DMS 273 (cell line): ENCODE results near the gene HSPA12B.

Experiments
- DNase-seq: peaks from one replicate; lab custom pipeline; 2025; ENCODE audit not compliant: unreplicated experiment; lab: John Stamatoyannopoulos, UW

The HSPA12B gene

DNA sequence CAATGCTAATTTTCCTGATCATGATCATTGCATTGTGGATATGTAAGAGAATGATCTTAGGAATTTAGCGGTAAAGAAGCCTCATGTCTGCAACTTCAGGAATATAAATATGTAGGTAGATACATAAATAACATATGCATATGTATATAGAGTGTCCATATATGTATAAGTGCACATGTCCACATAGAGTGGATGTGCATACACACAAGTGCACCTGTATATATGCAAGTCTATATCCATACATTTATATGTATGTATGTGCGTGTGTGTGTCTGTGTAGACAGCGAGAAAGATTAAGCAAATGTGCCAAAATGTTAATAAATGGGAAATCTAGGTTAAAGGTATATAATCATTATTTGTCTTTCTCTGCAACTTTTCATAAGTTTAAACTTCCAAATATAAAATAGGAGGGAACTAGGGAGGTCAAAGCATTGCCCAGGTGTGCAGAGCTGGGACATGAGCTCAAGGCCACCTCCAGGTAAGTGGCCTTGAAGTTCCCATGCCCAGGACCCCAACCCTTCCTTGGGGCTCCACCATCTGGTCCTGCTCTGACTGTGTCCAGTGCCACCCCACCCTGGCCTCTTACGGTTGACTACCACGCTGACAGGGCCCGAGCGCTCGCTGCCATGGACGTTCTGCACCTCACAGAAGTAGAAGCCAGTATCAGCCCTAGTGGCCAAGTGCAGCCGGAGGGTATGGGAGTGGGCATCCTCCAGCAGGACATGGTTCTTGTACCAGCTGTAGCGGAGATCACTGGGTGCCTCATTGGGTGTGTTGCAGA lies 29.7 kb upstream of the HSPA12B start:
- no peak for DNase-seq

DNA sequence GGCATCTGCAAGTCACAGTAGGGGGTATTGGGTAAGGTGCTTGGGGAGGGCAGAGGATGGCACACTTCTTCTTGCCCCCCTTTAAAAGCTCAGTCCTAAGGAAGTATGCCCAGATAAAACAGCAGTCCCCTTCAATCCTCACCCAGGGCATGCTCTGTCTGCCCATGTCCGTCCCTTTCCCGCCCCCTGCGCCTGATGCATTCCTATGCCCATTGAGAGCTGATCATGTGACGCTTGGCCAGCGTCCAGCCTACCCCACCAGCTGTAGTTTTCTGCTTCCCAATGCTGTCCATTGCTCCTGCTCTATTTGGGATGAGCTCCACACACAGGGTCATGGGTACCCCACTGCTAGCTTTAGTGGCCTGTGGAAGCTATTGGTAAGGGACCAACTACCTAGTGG lies 28.4 kb upstream of the HSPA12B start:
- DNase-seq: peak; percentile 22

DNA sequence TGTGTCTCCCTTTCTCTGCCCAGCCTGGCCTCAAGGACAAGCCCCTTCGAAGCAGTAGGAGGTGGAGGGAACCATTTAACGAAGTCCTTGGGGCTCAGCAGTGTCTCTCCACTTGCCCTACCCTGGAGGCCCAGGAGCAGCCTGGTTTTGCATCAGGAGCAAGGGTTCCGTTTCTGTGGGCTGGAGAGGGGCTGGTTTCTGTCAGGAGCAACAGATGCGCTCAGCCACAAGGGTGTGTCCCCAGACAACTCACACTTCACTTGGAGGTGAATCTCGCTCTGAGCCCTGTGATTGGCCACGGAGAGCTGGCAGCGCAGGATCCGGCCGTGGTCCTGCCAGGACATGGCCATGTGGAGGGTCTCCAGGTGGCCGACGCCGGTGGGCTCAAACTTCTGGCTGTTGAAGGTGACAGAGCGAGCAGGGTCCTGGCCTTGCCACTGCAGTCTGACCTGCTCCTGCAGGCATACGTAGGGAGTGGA lies 27.0 kb upstream of the HSPA12B start:
- DNase-seq: no peak

DNA sequence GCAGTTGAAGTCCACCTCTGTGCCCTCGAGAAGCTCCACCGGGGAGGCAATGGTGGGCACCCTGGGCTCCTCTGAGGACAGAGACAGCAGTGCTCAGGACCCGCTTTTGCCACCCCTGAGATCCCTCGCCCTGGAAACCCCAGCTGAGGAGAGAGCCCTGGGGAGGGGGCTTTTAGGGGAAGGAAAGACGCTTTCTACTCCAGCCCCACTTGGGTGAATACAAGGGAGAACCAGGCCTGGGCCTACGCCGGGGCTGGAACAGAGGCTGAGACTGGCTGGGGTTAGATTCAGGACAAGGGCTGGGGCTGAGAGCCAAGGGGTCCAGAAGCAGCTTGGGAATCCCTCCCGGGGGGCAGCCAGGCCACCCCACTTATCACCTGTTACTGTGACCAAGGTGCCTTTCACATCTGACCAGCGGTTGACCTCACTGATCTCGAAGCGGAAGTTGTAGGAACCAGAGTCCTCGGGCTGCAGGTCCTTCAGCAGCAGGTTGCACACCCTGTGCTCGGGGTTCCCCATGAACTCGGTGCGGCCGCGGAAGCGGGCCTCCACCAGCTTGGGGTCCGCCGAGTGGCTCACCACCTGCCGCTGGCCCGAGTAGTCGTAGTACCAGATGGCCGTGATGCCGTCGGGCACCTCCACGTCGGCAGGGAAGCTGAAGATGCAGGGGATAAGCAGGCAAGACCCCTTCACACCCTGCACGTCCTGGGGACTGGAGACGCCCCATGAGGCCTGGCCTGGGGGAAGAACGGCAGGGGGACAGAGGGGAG lies 26.3 kb upstream of the HSPA12B start:
- no peak for DNase-seq

DNA sequence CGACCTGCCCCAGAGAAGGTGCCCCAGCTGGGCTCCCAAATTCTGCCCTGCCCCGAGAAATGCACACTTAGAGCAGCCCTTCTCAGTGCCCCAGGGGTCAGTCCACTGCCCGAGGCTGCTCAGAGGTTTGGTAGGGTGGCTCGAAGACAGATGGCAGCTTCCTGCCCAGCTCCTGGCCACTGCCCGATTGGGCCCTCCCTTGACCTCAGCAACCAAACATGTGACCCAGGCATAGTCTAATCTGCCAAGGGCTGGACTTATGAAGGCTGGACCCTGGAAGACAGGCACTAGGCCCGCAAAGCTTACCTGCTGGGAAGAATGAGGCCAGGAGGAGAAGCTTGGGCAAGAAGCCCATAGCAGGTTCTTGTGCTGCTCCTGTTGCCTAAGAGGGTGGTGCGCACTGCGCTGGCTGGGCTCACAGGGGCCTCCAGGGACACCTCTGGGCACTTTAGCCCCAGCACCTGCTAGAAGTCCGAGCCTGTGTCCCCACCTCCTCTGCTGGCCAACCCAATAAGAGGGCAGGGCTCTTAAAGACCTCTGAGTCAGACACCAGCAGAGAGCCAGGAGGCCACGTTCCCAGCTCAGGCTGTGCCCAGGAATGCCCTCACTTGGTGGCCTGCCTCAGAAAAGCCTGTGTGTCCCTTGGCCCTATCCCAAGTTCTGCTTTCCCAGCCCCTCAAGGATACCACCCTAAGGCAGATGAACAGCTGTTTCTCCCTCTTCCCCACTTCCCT lies 25.5 kb upstream of the HSPA12B start:
- no peak for DNase-seq

DNA sequence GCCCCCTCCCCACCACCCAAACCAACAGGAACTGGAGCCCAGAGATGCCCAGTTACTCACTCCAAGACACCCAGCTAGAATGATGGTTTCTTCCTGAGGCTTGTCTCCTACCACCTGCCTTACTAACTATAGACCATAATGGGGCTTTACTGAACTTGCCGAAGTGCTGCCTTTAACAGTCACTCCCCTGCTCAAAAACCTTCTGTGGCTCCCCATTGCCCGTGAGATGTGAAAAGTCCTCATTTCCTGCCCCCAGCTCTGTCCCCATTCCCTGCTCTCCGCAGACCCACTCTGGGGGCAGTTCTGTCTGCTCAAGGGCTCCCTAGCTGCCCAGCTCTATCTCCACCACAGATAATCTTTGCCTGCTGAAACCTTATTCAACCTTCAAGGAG lies 25.0 kb upstream of the HSPA12B start:
- DNase-seq: no peak

DNA sequence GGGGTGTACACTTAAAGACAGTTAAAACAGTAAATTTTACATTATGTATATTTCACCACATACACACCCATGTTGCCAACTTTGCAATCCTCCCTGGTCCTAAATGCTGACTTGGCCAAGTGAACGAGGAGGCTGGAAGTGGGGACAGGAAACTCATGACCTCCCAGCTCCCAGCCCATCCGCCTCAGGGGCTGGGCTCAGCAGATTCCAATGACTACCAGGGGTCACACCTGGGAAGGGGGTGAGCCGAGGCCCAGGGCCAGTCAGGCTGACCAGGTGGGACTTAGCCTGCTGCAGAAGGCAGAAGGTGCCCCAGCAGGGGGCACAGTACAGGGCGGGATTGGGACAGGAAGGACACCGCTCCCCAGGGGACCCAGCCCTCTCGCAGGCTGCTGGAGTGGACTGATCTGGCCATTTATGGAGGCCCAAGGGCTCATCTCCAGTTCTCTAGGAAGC lies 22.4 kb upstream of the HSPA12B start:
- no peak for DNase-seq

DNA sequence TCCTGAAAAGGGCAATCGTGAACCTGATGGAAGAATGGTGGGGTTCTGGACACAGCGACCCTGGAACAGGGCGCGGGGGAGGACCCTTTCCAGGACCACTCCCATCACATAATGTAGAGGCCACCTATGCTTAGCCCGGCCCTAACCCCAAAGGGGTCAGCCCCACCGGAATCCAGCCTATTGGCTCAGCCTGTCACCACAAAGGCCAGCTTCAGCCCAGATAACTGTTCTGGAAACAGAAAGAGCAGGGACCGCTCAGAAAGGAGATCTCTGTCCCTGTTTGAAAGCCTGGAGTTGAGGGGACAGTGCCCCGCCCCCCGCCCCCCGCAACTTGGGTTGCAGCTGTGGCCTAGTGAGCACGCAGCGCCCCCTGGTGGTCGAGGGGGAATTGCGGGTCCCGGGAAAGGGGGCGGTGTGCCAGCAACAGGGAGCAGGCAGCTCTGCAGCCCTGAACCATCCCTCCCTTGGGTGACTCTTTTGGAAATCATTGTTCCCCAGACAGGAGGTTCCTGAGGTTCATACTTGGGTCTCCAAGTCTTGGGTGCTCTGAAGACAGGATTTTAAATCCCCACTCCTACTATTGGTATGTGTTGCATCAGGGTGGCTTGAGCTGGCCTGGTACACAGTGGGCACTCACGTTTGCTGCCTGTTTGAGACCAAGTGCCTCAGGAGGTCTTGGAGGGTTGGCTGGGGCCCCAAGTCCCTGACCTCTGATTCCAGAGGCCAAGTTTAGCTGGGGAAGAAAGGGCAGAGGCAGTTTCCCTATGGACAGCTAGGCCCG lies 21.6 kb upstream of the HSPA12B start:
- peak; percentile 83 for DNase-seq

DNA sequence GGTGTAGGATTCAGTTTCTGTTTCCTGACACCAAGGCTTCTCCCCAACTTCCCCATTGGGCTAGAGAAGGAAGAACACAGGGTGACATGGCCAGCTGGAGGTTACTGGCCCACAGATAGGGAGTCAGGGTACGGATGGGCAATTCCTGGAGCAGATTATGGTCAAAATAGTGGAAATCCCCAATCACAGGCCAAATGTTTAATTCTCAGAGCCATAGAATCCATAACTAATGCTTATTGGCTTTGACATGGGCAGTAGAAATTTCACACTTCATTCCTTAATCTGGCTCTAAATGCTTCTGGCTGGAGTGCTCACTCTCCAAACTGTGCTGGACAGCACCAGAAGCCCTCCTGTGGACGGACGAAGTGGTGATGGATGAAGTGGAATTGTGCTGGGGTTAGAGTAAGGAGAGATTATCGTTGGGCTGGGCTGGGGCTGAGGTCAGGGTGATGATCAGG lies 21.0 kb upstream of the HSPA12B start:
- no peak for DNase-seq

DNA sequence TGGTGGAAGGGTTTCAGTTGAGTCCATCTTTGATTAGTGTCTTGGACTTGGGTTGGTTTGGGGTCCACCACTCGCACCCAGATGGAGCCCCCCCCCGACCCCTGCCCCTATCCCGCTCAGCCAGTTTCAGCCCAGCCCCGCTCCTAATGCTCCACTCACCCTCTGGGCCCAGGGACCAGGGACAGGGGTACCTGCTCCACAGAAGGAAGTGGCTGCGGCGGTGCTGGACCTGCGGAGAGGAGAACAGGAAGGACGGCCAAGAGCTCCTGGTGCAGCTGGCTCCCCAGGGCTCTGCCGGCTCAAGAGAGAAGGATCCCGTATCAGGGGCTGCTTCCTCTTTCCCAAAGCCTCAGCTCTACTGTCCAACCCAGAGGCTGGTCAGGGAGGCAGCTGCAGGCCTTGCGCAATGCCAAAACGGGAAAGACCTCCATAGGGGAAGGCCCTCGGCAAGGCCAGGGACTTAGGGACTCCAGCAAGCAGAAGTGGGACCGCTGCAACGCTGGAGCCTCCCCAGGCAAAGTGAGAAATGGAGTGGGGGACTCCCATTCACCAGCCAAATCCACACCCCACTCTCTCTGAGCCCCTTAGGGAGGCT lies 20.1 kb upstream of the HSPA12B start, which contains the start of gene SIGLEC1:
TSS of gene SIGLEC1 (minus strand) at position 322 of the 595 bp plus-strand sequence. CDS start 5,472 bp downstream, outside the sequence.
- DNase-seq: no peak

DNA sequence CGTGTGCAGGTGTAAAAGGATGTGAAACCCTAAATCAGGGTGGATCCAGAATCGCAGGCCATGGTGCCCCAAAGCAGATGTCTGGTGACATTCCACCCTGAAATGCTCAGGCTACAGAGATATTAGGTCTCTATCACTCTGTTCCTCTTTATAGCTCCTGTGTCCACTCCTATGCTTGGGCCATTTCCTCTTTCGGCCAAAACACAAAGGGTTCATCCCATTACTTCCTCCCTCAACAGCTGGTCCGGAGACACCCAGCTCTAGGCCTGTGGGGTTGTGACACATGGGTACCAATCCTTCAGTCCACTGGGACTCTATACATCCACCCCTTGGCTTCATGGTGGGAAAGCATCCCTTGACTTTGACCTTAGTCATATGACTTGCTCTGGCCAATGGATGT lies 18.4 kb upstream of the HSPA12B start:
- DNase-seq: no peak

DNA sequence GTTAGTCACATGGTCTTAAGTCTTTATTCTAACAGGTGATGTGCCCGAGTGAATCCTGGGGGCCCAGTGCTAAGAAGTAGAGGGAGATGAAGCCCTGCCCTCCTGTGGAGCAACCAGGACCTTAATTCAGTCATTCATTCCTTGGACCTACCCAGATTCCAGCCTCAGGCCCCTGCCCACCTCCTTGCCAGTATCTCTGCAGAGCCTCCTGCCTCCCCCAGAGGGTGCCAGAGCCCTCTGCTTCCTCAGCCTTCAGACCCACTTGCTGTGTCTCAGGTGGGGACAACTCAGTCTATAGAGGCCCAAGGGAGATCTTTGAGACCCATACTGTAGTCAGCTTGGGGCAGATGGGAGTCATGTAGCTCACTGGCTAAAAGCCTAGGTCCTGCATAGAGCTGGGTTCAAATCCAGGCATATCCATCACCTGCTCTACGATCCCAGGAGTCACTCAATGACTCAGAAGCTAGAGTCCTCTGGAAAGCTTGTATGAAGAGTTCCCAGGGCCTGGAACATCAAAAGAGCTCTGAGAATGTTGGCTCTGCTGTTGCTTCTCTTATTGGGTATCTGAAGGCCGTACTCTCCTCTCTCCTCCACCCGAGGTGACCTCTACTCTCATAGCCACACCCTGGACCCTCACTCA lies 16.2 kb upstream of the HSPA12B start:
- DNase-seq: peak; percentile 75

DNA sequence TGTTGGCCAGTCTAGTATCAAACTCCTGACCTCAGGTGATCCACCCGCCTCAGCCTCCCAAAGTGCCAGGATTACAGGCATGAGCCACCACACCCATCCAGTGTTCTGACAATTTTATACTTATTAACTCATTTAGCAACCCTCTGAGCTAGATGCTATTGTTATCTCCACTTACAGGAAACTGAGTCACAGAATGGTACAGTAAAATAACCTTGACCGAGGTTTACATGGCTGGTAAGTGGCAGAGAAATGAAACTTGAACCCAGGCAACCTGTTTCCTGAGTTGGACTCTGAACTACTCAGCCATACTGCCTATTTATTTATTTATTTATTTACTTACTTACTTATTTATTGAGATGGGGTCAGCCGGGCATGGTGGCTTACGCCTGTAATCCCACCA lies 13.4 kb upstream of the HSPA12B start:
- DNase-seq: no peak

DNA sequence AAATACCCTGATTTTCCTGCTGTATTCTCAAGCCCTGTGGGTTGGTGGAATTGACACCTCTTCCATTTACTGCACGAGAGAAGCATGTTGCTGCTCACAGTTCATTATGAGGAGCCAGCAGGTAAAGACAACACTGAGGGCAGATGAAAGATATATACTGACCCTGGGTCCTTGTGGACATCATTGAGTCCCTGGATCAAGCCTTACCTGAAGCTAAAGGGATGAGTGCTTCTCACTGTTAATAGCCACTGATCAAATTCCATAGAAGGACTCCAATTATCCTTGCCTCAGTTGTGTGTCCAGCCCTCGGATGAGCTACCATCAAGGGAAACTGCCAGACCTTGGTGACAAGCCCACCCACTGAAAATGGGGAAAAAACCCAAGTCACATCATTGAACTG lies 12.4 kb upstream of the HSPA12B start:
- DNase-seq: no peak

DNA sequence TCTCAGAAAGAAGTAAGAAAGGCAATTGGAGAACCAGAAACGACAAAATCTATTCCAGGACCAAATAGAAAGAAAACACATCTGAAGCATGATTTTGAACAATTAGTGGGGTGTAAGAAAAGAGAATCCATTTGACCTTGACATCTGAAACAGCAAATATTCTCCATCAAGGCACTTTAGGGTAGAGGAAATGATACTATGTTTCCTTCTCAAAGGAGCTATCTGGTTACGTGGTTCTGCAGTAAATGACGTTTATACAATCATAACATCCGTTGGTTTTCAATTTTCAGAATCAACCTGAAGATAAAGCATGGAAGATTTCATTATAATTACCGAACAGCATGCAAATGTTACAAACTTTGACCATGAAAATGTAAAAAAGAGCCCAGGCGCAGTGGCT lies 11.9 kb upstream of the HSPA12B start:
- no peak for DNase-seq

DNA sequence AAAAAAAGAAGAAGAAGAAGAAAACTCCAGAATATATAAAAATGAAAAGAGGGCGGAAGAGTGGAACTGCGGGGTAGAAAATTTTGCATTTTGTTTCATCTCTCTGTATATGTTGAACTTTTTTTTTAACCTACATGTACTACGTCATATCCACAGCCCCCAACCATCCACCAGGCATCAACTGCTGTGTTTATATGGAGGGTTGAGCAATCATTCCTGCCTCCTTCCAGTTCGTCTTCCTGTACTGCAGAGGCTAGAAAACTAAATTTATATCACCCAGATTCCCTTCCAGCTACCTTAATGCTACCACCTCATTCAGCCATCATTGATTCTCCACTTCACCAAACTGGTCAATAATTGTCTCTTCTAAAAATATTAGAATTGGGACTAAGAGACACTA lies 10.6 kb upstream of the HSPA12B start:
- no peak for DNase-seq

DNA sequence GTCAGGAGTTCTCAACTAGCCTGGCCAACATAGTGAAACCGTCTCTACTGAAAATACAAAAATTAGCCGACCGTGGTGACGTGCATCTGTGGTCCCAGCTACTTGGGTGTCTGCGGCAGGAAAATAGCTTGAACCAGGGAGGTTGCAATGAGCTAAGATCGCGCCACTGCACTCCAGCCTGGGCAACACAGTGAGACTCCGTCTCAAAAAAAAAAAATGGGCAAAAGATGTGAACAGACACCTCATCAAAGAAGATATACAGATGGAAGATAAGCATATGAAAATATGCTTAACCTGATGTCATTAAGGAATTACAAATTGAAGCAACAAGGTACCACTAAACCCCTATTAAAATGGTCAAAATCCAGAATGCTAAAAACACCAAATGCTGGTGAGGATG lies 9.2 kb upstream of the HSPA12B start:
- DNase-seq: no peak

DNA sequence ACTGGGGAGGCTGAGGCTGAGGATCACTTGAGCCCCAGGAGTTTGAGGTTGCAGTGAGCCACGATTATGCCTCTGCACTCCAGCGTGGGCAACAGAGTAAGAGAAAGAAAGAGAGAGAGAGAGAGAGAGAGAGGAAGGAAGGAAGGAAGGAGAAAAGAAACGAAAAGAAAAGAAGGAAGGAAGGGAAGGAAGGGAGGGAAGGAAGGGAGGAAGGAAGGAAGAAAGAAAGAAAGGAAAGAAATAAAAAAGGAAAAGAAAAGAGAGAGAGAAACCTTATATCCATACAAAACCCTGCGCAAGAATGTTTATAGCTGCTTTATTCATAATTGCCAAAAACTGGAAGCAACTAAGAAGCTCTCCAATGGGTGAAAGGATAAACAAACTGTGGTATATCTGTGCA lies 8.1 kb upstream of the HSPA12B start:
- no peak for DNase-seq

DNA sequence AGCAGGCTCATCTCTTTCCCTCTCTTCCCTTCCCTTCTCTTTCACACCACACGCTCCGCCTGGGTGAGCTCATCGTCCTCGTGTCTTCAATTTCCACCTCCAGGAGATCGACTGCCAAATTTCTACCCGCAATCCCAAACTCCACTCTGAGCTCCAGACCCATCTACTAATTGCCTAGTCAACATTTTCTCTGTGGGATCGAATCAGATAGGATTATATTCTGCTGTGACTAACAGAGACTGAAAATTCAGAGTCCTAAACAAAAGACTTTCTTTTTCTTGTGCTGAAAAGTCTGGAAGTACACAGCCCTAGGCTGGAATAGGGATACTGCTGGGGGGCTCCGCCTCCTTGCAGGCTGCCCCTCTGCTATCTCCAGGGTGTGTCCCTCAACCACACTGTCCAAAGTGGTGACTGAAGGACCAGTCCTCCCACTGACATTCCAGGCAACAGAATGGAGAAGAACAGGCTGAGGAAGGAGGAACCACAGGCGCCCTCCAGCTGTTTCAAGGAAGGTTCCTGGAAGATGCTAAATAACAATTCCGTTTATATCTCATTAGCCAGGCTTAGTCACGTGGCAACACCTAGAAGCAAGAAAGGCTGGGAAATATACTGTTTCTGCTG lies 5.0 kb upstream of the HSPA12B start:
- DNase-seq: peak; percentile 48
